DND-41 (cell line): ENCODE results near the gene MALAT1.

ENCODE experiments used
- ATAC-seq: fragments of 200-7000 bp; cut with Tn5 transposase; 3 replicates; pipeline ENCODE4 v1.9.1; 2021; ENCODE audit warnings: low read depth; ENCODE audit not compliant: insufficient read depth
- DNase-seq: peaks from one replicate; pipeline ENCODE4 v3.0.0-alpha.2; 2020
- H2AFZ ChIP-seq: 2 replicates; pipeline ENCODE4 v1.6.0; 2012; ENCODE audit warnings: low read depth, low read length
- H3K27ac ChIP-seq: 2 replicates; pipeline ENCODE4 v1.5.1; 2012; ENCODE audit warnings: low read length, inconsistent platforms
- H3K27me3 ChIP-seq: fragments of 200-600 bp; sonication (generic); 2 replicates; pipeline ENCODE4 v1.6.0; 2012; ENCODE audit warnings: low read length, mild to moderate bottlenecking, inconsistent platforms; ENCODE audit not compliant: insufficient read depth, poor library complexity
- H3K36me3 ChIP-seq: 2 replicates; pipeline ENCODE4 v1.5.1; 2012; ENCODE audit warnings: low read length, inconsistent platforms; ENCODE audit not compliant: insufficient read depth
- H3K4me1 ChIP-seq: 2 replicates; pipeline ENCODE4 v1.5.1; 2012; ENCODE audit warnings: mild to moderate bottlenecking, low read length; ENCODE audit not compliant: insufficient read depth
- H3K4me2 ChIP-seq: 2 replicates; pipeline ENCODE4 v1.6.0; 2012; ENCODE audit warnings: mild to moderate bottlenecking, moderate library complexity, low read length, inconsistent platforms; ENCODE audit not compliant: insufficient read depth
- H3K4me3 ChIP-seq, 2 experiments: fragments of 200-600 bp in 1 of 2; shearing (Covaris generic) in 1 of 2; 2 replicates each; pipeline ENCODE4 v1.5.1; 2012 to 2016; ENCODE audit warnings: inconsistent platforms in 2 of 2, low read length in 2 of 2, mild to moderate bottlenecking in 2 of 2, low read depth in 1 of 2, moderate library complexity in 1 of 2
- H3K79me2 ChIP-seq: 2 replicates; pipeline ENCODE4 v1.6.0; 2012; ENCODE audit warnings: low read length, inconsistent platforms; ENCODE audit not compliant: insufficient read depth
- H3K9ac ChIP-seq: 2 replicates; pipeline ENCODE4 v1.6.0; 2012; ENCODE audit warnings: low read depth, mild to moderate bottlenecking, inconsistent platforms, low read length, moderate library complexity
- H3K9me3 ChIP-seq: 2 replicates; pipeline ENCODE4 v1.5.1; 2012; ENCODE audit warnings: low read length, moderate library complexity, mild to moderate bottlenecking, inconsistent platforms; ENCODE audit not compliant: insufficient read depth, severe bottlenecking
- H4K20me1 ChIP-seq: 2 replicates; pipeline ENCODE4 v1.6.0; 2012; ENCODE audit warnings: low read length; ENCODE audit not compliant: insufficient read depth
- CTCF ChIP-seq: IDR thresholded peaks from 2 replicates; pipeline ENCODE4 v1.5.1; 2012; ENCODE audit warnings: borderline replicate concordance, low read length, moderate library complexity, mild to moderate bottlenecking; ENCODE audit not compliant: poor library complexity, severe bottlenecking; ENCODE audit errors: extremely low read depth
- EZH2 ChIP-seq: IDR thresholded peaks from 3 replicates; pipeline ENCODE4 v1.6.1; 2012; ENCODE audit warnings: borderline replicate concordance, low read depth, mild to moderate bottlenecking, moderate library complexity, low read length, inconsistent platforms; ENCODE audit not compliant: severe bottlenecking

MALAT1 gene

DNA sequence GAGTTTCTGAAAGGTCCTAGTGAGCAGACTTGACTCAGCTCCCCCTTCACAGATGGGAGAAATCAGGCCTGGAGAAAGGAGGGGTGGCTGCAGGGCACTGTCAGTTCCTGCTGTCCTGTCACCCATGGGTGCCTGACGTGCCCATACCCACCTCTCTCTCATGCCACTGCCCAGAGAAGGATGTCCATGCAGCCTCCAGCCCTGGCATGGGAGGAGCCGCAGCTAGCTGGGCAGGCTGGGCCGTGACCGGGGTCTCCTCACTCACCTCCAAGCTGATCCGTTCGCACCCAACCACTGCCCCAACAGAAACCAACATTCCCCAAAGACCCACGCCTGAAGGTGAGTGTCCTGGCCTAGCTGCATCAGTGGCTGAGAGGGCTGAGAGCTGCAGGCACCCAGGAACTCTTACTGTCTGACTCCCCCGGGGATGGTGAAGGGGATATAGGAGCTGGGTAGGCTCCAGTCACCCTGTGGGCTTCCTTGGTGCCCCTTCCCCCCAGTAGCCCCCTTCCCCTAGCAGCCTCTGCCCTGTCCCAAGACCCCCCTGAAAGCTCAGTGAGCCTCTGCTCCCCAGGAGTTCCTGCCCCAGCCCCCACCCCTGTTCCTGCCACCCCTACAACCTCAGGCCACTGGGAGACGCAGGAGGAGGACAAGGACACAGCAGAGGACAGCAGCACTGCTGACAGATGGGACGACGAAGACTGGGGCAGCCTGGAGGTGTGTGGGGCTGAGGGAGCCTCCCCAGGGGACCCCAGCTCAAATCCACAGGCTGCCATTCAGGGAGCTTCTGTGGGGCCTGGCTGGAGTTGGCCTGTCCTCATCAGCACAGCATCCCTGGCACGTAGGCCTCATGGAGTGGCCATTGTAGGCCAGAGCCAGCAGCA is 37.8 kb downstream of the MALAT1 start:
- Histone ChIP-seq H3K9me3 (no peaks in the 10 kb centered on the region), H3K4me2 (no peak overlapping the region), H4K20me1 (peaks cover 7% of the 10 kb centered on the region; the same call in 1 of the 2 replicates), H3K27me3 (no peaks in the 10 kb centered on the region), H3K4me1 (peaks cover 16% of the 10 kb centered on the region), H3K79me2 (no peaks in the 10 kb centered on the region), H3K36me3 (peaks cover 43% of the 10 kb centered on the region), H2AFZ (no peak overlapping the region), H3K9ac (no peak overlapping the region), H3K27ac (no peak overlapping the region), H3K4me3 (no peak overlapping the region)
- DNase-seq (no peak), ATAC-seq (no peak)
- no peak for TF ChIP-seq EZH2

GRCh38 chr11:65537296-65537597 is 38.4 kb downstream of the MALAT1 start:
- H3K27ac ChIP-seq, result no peak overlapping the region
- peaks cover 20% of the 10 kb centered on the region for H3K4me1 ChIP-seq
- no peak overlapping the region for H3K4me2 ChIP-seq
- no peak for TF ChIP-seq CTCF
- TF ChIP-seq EZH2, result no peak
- 0 out of 2 replicates have a peak, but pooled peaks cover 4% of the 10 kb centered on the region for H4K20me1 ChIP-seq
- no peaks in the 10 kb centered on the region for H3K79me2 ChIP-seq
- H2AFZ ChIP-seq, result no peak overlapping the region
- peaks cover 40% of the 10 kb centered on the region for H3K36me3 ChIP-seq
- H3K27me3 ChIP-seq, result no peaks in the 10 kb centered on the region
- H3K4me3 ChIP-seq, result no peak overlapping the region
- no peaks in the 10 kb centered on the region for H3K9me3 ChIP-seq
- DNase-seq (no peak), ATAC-seq (no peak)
- H3K9ac ChIP-seq, result no peak overlapping the region

DNA sequence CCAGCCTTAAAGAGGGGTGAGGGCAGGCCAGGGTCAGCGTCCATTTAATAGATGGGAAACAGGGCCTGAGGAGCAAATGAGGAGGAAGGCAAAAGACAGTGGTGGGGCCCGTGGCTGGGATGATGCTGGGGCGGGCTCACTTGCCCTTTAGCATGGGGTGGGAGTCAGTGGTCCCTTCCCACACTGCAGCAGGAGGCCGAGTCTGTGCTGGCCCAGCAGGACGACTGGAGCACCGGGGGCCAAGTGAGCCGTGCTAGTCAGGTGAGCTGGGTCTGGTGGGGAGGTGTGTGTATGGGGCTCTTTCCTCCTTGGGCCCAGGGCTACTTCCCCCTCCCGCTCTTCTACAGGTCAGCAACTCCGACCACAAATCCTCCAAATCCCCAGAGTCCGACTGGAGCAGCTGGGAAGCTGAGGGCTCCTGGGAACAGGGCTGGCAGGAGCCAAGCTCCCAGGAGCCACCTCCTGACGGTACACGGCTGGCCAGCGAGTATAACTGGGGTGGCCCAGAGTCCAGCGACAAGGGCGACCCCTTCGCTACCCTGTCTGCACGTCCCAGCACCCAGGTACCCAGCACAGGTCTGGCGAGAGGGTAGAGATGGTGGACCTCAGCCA is 38.9 kb downstream of the MALAT1 start:
- no peaks in the 10 kb centered on the region for H3K79me2 ChIP-seq
- H3K9ac ChIP-seq, result no peak overlapping the region
- peaks cover 36% of the 10 kb centered on the region for H3K36me3 ChIP-seq
- no peaks in the 10 kb centered on the region for H3K9me3 ChIP-seq
- H3K27me3 ChIP-seq, result no peaks in the 10 kb centered on the region
- no peak overlapping the region for H3K4me2 ChIP-seq
- peaks cover 20% of the 10 kb centered on the region for H3K4me1 ChIP-seq
- no peak overlapping the region for H3K4me3 ChIP-seq
- ATAC-seq, result no peak
- DNase-seq, result no peak
- 0 out of 2 replicates have a peak, but pooled peaks cover 4% of the 10 kb centered on the region for H4K20me1 ChIP-seq
- H3K27ac ChIP-seq, result no peak overlapping the region
- H2AFZ ChIP-seq, result no peak overlapping the region
- TF ChIP-seq EZH2, result no peak
- no peak for TF ChIP-seq CTCF

- DNase-seq (no peak), ATAC-seq (no peak)
- Histone ChIP-seq H3K4me1 (peaks cover 20% of the 10 kb centered on the region), H3K36me3 (peaks cover 31% of the 10 kb centered on the region), H2AFZ (no peak overlapping the region), H3K9me3 (no peaks in the 10 kb centered on the region), H3K27me3 (no peaks in the 10 kb centered on the region), H3K27ac (no peak overlapping the region), H4K20me1 (0 out of 2 replicates have a peak, but pooled peaks cover 4% of the 10 kb centered on the region), H3K4me3 (no peak overlapping the region), H3K9ac (no peak overlapping the region), H3K4me2 (no peak overlapping the region), H3K79me2 (no peaks in the 10 kb centered on the region)
- no peak for TF ChIP-seq EZH2
- TF ChIP-seq CTCF, result no peak
Observed at GRCh38 chr11:65538232-65538914, 39.5 kb downstream of the MALAT1 start.
